ENCODE measurements around the gene SUFU. TPM values are rescaled to one million over a fixed set of nuclear protein-coding genes. Genes with fewer than 3 reads are reported as not detected.

Gene SUFU
- total RNA-seq, 4 donors from 2014 or later = 6.5 to 11.0 (median 9.2) TPM

- Histone ChIP-seq H3K36me3 (peaks cover 0 to 65% (median 0%) of the 10 kb centered on the region in 3 donors), H3K9me3 (no peaks in the 10 kb centered on the region), H3K4me3 (no peak overlapping the region), H3K27me3 (no peaks in the 10 kb centered on the region), H3K27ac (no peak overlapping the region), H3K4me1 (peaks cover 9 to 73% (median 35%) of the 10 kb centered on the region in 4 donors)
- DNase-seq = no peak
- no peak for TF ChIP-seq POLR2A (IDR thresholded peaks at IDR 0.05)
- TF ChIP-seq, protein P1, sequence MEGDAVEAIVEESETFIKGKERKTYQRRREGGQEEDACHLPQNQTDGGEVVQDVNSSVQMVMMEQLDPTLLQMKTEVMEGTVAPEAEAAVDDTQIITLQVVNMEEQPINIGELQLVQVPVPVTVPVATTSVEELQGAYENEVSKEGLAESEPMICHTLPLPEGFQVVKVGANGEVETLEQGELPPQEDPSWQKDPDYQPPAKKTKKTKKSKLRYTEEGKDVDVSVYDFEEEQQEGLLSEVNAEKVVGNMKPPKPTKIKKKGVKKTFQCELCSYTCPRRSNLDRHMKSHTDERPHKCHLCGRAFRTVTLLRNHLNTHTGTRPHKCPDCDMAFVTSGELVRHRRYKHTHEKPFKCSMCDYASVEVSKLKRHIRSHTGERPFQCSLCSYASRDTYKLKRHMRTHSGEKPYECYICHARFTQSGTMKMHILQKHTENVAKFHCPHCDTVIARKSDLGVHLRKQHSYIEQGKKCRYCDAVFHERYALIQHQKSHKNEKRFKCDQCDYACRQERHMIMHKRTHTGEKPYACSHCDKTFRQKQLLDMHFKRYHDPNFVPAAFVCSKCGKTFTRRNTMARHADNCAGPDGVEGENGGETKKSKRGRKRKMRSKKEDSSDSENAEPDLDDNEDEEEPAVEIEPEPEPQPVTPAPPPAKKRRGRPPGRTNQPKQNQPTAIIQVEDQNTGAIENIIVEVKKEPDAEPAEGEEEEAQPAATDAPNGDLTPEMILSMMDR (IDR thresholded peaks at IDR 0.05) = no peak
Measured at GRCh38 chr10:102654969-102655368, 151.2 kb downstream of the SUFU start.

GRCh38 chr10:102656026-102656425 is 152.3 kb downstream of the SUFU start:
- Histone ChIP-seq H3K27ac (peak overlapping the region in 1 of 4 donors; percentile 25), H3K27me3 (no peaks in the 10 kb centered on the region), H3K4me3 (no peak overlapping the region), H3K36me3 (peaks cover 0 to 63% (median 0%) of the 10 kb centered on the region in 3 donors), H3K9me3 (no peaks in the 10 kb centered on the region), H3K4me1 (peaks cover 10 to 73% (median 33%) of the 10 kb centered on the region in 4 donors)
- TF ChIP-seq, protein P1 (IDR thresholded peaks at IDR 0.05) = no peak
- TF ChIP-seq POLR2A (IDR thresholded peaks at IDR 0.05) = no peak
- no peak for DNase-seq

GRCh38 chr10:102656791-102657371 is 153.1 kb downstream of the SUFU start:
- DNase-seq = peak in 1 of 3 donors; percentile 47
- H3K36me3 ChIP-seq = peaks cover 0 to 57% (median 0%) of the 10 kb centered on the region in 3 donors
- H3K4me3 ChIP-seq = no peak overlapping the region
- H3K4me1 ChIP-seq = peaks cover 9 to 73% (median 30%) of the 10 kb centered on the region in 4 donors
- TF ChIP-seq, protein P1 (IDR thresholded peaks at IDR 0.05) = no peak
- TF ChIP-seq POLR2A (IDR thresholded peaks at IDR 0.05) = no peak
- peak overlapping the region in 3 of 4 donors; percentile 50 to 72 (median 50) for H3K27ac ChIP-seq
- no peaks in the 10 kb centered on the region for H3K27me3 ChIP-seq
- H3K9me3 ChIP-seq = no peaks in the 10 kb centered on the region

DNA sequence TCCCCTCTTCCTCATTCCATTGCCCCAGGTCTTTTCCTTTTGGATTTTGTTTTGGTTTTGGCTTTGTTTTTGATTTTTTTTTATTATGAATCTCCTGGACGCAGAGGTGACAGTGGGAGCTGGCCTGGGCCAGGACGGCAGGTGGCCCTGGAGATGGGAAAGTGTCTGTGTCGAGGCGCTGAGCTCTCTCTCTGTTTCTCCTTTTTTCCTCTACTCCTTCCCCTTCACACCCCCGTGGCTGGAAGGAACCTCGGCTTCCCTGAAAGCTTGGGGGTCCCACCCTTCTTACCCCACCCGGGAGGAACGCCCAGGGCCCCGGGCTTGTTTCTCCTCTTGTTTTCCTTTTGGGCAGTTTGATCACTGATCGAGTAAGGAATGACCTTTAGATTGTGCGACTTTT is 153.7 kb downstream of the SUFU start:
- Histone ChIP-seq H3K4me1 (peaks cover 9 to 67% (median 27%) of the 10 kb centered on the region in 4 donors), H3K36me3 (peaks cover 0 to 56% (median 0%) of the 10 kb centered on the region in 3 donors), H3K27me3 (no peaks in the 10 kb centered on the region), H3K4me3 (no peak overlapping the region), H3K27ac (peak overlapping the region in 3 of 4 donors; percentile 50 to 72 (median 50)), H3K9me3 (no peaks in the 10 kb centered on the region)
- DNase-seq = no peak
- TF ChIP-seq POLR2A (IDR thresholded peaks at IDR 0.05) = no peak
- TF ChIP-seq, protein P1 (IDR thresholded peaks at IDR 0.05) = no peak

DNA sequence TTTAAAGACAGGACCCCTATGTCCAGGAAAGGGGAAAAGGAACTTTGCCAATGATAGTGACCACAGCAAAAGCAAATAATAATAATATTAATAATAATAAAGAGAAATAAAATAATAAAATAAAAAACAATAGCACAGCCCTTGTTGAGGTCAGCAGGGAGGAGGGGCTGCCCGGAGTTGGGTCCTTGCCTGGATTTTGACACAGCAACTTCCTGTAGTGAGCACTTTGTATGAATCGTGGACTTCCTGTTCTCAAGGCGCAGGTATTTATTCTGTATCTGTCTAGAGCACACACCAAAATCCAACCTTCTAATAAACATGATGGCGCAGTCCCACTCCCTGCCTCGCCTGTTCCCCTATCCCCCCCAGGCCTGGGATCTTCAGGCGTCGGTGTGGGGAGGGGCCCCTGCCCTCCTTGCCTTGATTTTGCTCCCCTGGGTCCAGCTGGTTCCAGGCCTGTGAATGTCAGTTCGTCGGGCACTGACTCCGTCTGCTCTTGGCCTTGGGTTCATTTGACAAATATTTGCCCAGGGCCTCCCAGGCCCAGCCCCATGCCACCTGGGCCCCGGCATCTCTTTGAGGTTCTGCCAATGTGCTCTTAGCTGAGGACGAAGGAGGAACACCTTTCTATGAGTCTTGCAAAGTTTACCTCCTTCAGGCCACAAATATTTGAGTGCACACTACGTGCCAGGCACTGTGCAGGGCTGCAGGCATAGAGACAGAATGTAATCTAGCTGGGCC is 154.4 kb downstream of the SUFU start:
- Histone ChIP-seq H3K4me3 (no peak overlapping the region), H3K9me3 (no peaks in the 10 kb centered on the region), H3K36me3 (peaks cover 0 to 51% (median 0%) of the 10 kb centered on the region in 3 donors), H3K27ac (peak overlapping the region; percentile 43 to 76 (median 61)), H3K27me3 (no peaks in the 10 kb centered on the region), H3K4me1 (peaks cover 9 to 60% (median 23%) of the 10 kb centered on the region in 4 donors)
- DNase-seq = peak in 2 of 3 donors; percentile 65 to 75
- TF ChIP-seq POLR2A (IDR thresholded peaks at IDR 0.05) = no peak
- TF ChIP-seq, protein P1 (IDR thresholded peaks at IDR 0.05) = no peak

Data from Peyer's patch (tissue), 4 donors.